ENCODE measurements around the gene IDS. TPM values are rescaled to one million over a fixed set of nuclear protein-coding genes. Genes with fewer than 3 reads are reported as not detected.
"Not testable (repeated sequence)": the region's sequence is repeated elsewhere in the genome, so short reads cannot be mapped to it uniquely, and the experiment has no call there.

The IDS gene
- total RNA-seq, 1 experiment from 2014 or later = 13.3 TPM

- TF ChIP-seq, protein P1, sequence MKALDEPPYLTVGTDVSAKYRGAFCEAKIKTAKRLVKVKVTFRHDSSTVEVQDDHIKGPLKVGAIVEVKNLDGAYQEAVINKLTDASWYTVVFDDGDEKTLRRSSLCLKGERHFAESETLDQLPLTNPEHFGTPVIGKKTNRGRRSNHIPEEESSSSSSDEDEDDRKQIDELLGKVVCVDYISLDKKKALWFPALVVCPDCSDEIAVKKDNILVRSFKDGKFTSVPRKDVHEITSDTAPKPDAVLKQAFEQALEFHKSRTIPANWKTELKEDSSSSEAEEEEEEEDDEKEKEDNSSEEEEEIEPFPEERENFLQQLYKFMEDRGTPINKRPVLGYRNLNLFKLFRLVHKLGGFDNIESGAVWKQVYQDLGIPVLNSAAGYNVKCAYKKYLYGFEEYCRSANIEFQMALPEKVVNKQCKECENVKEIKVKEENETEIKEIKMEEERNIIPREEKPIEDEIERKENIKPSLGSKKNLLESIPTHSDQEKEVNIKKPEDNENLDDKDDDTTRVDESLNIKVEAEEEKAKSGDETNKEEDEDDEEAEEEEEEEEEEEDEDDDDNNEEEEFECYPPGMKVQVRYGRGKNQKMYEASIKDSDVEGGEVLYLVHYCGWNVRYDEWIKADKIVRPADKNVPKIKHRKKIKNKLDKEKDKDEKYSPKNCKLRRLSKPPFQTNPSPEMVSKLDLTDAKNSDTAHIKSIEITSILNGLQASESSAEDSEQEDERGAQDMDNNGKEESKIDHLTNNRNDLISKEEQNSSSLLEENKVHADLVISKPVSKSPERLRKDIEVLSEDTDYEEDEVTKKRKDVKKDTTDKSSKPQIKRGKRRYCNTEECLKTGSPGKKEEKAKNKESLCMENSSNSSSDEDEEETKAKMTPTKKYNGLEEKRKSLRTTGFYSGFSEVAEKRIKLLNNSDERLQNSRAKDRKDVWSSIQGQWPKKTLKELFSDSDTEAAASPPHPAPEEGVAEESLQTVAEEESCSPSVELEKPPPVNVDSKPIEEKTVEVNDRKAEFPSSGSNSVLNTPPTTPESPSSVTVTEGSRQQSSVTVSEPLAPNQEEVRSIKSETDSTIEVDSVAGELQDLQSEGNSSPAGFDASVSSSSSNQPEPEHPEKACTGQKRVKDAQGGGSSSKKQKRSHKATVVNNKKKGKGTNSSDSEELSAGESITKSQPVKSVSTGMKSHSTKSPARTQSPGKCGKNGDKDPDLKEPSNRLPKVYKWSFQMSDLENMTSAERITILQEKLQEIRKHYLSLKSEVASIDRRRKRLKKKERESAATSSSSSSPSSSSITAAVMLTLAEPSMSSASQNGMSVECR (CRISPR knock-in tag; IDR thresholded peaks at IDR 0.05; ENCODE audit: borderline replicate concordance) = no peak
These were observed 35.8 kb upstream of the IDS start, which contains the start of gene EOLA1 (continued) for GRCh38 chrX:149540621-149541520.

GRCh38 chrX:149540131-149540620 is 35.1 kb upstream of the IDS start:
- ATAC-seq (peak; percentile 17), DNase-seq (ENCODE audit: low spot score) (peak; percentile 82)
- H3K36me3 Mint-ChIP-seq = no peaks in the 10 kb centered on the region
- H3K4me1 Mint-ChIP-seq = peaks cover 8% of the 10 kb centered on the region; the same call in 1 of the 2 replicates
- TF ChIP-seq GRHL2 (CRISPR knock-in tag; IDR thresholded peaks at IDR 0.05; ENCODE audit: insufficient replicate concordance, severe bottlenecking) = no peak
- no peak for TF ChIP-seq TCF7 (CRISPR knock-in tag; IDR thresholded peaks at IDR 0.05; ENCODE audit: low read depth)
- peaks cover 10% of the 10 kb centered on the region for H3K27me3 Mint-ChIP-seq (ENCODE audit: low read depth)
- POLR2A ChIA-PET = interaction anchor here (0.6 to 1.4 kb wide), 5 partner anchors 17 to 399 kb away, joined by 4 to 6 read pairs (median 4); partner anchors contain the start of genes EOLA2 and IDS
- CTCF ChIA-PET = interaction anchor here (0.5 to 3.2 kb wide), 8 partner anchors 12 to 399 kb away, joined by 3 to 33 read pairs (median 6); partner anchors contain the start of genes EOLA2 and IDS
- peak overlapping the region; percentile 81 for H3K4me3 Mint-ChIP-seq
- H3K27ac Mint-ChIP-seq = no peak overlapping the region
- no peaks in the 10 kb centered on the region for H3K9me3 Mint-ChIP-seq

- peaks cover 8% of the 10 kb centered on the region; the same call in 1 of the 2 replicates for H3K4me1 Mint-ChIP-seq
- DNase-seq (ENCODE audit: low spot score) (peak; percentile 83), ATAC-seq (peak; percentile 73)
- H3K27ac Mint-ChIP-seq = peak overlapping the region; percentile 82; the same call in 1 of the 2 replicates
- peak overlapping the region; percentile 80 for H3K4me3 Mint-ChIP-seq
- H3K27me3 Mint-ChIP-seq (ENCODE audit: low read depth) = peaks cover 10% of the 10 kb centered on the region
- H3K36me3 Mint-ChIP-seq = no peaks in the 10 kb centered on the region
- ChIA-PET CTCF (interaction anchor here (0.5 to 3.2 kb wide), 8 partner anchors 11 to 400 kb away, joined by 3 to 33 read pairs (median 6); partner anchors contain the start of genes EOLA2 and IDS), POLR2A (interaction anchor here (0.6 to 1.4 kb wide), 5 partner anchors 17 to 400 kb away, joined by 3 to 6 read pairs (median 4); partner anchors contain the start of gene IDS)
- no peaks in the 10 kb centered on the region for H3K9me3 Mint-ChIP-seq
- no peak for TF ChIP-seq FOXJ3 (CRISPR knock-in tag; IDR thresholded peaks at IDR 0.05; ENCODE audit: borderline replicate concordance)
- TF ChIP-seq MAX (CRISPR knock-in tag; IDR thresholded peaks at IDR 0.05) = no peak
- 0 out of 2 replicates have a peak, but pooled peaks have one; percentile 14 for TF ChIP-seq SP1 (CRISPR knock-in tag; conservative IDR thresholded peaks at IDR 0.05)
- TF ChIP-seq ZNF416 (CRISPR knock-in tag; IDR thresholded peaks at IDR 0.05) = no peak
- TF ChIP-seq, protein P2, sequence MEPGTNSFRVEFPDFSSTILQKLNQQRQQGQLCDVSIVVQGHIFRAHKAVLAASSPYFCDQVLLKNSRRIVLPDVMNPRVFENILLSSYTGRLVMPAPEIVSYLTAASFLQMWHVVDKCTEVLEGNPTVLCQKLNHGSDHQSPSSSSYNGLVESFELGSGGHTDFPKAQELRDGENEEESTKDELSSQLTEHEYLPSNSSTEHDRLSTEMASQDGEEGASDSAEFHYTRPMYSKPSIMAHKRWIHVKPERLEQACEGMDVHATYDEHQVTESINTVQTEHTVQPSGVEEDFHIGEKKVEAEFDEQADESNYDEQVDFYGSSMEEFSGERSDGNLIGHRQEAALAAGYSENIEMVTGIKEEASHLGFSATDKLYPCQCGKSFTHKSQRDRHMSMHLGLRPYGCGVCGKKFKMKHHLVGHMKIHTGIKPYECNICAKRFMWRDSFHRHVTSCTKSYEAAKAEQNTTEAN (CRISPR knock-in tag; IDR thresholded peaks at IDR 0.05) = no peak
- TF ChIP-seq JUN (CRISPR knock-in tag; IDR thresholded peaks at IDR 0.05) = no peak
- TF ChIP-seq SMAD4 (CRISPR knock-in tag; IDR thresholded peaks at IDR 0.05) = no peak
These were observed 34.4 kb upstream of the IDS start for GRCh38 chrX:149539283-149540130.

DNA sequence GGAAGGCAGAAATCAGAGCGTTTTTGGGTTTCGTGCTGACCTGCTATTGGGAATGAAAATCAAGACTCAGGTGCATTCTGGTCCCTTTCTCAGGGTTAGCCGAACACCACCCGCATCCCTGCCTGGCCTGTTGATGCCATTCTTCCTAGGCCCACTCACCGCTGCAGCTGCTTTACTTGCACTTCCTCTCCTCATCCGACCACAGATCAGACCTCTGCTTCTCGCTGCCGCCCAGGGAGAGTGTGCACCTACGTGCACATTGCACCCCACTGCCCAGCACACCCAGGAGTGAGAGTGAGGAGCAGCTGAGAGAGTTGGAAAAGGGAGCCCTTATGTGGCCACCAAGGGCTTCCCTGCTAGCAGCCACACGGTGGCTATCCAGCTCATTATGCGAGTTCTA is 32.4 kb upstream of the IDS start:
- ATAC-seq; H3K4me1 Mint-ChIP-seq; H3K27ac Mint-ChIP-seq; DNase-seq (ENCODE audit: low spot score); H3K36me3 Mint-ChIP-seq; CTCF ChIA-PET; POLR2A ChIA-PET; H3K4me3 Mint-ChIP-seq; H3K9me3 Mint-ChIP-seq: not testable (repeated sequence)
- peaks cover 10% of the 10 kb centered on the region for H3K27me3 Mint-ChIP-seq (ENCODE audit: low read depth)

GRCh38 chrX:149534926-149535602 is 30.0 kb upstream of the IDS start:
- H3K4me1 Mint-ChIP-seq; DNase-seq (ENCODE audit: low spot score); H3K4me3 Mint-ChIP-seq; H3K36me3 Mint-ChIP-seq; ATAC-seq; H3K27me3 Mint-ChIP-seq (ENCODE audit: low read depth); H3K27ac Mint-ChIP-seq; H3K9me3 Mint-ChIP-seq; POLR2A ChIA-PET: not testable (repeated sequence)
- CTCF ChIA-PET = interaction anchor here (1.4 kb wide), 1 partner anchor 7 kb away, joined by 3 read pairs; no protein-coding TSS in a partner anchor

DNA sequence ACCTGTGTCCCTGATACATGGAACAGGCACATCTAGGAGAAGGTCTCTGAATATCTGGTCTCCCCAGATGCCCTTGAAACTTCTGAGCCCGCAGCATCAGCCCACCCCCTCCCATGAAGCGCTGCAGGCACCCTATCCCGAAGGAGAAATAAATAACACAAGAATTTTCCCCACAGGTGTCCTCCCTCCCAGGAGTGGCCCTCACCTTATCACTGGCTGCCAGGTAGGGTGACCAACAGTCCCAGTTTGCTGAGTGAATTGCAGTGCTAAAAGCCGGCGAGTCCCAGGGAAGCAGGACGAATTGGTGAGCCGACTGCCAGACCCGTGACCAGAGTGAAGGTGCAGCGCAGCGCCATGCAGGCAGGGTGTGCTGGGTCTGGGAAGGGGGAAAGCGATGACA is 28.9 kb upstream of the IDS start:
- H3K4me1 Mint-ChIP-seq; ATAC-seq; H3K36me3 Mint-ChIP-seq; H3K4me3 Mint-ChIP-seq; DNase-seq (ENCODE audit: low spot score); CTCF ChIA-PET; H3K27ac Mint-ChIP-seq; POLR2A ChIA-PET; H3K9me3 Mint-ChIP-seq; H3K27me3 Mint-ChIP-seq (ENCODE audit: low read depth): not testable (repeated sequence)

GRCh38 chrX:149532868-149533267 is 27.8 kb upstream of the IDS start:
- H3K27me3 Mint-ChIP-seq (ENCODE audit: low read depth); H3K4me1 Mint-ChIP-seq; ATAC-seq; H3K9me3 Mint-ChIP-seq; CTCF ChIA-PET; H3K36me3 Mint-ChIP-seq; H3K27ac Mint-ChIP-seq; POLR2A ChIA-PET; DNase-seq (ENCODE audit: low spot score); H3K4me3 Mint-ChIP-seq: not testable (repeated sequence)
